Measurements from ENCODE around the gene PTER. TPM values are rescaled to one million over a fixed set of nuclear protein-coding genes. Genes with fewer than 3 reads are reported as not detected.

PTER gene
- total and polyA plus RNA-seq, 8 donors, result 2.2 to 13.6 (median 11.4) TPM

GRCh38 chr10:16441173-16441840, 4.5 kb downstream of the PTER start:
- FAIRE-seq (no peak), ATAC-seq (no peak), DNase-seq (no peak)
- 28 to 31% methylated on average over 9 of the region's 9 CpGs for WGBS, 2 donors
- no peaks in the 10 kb centered on the region for H3K36me3 ChIP-seq
- H3K4me1 ChIP-seq, result peaks cover 11 to 39% (median 28%) of the 10 kb centered on the region in 3 donors
- TF ChIP-seq CTCF (IDR thresholded peaks at IDR 0.05), result no peak
- intact Hi-C loops (cut with DNase I), result loop anchor here in 1 of 3 donors (10.0 kb wide), 1 partner anchor 83 kb away; the partner anchor contains the start of gene C1QL3
- H3K27ac ChIP-seq, result peak overlapping the region in 3 of 4 donors; percentile 81 to 88 (median 86)
- H3K4me3 ChIP-seq, result peak overlapping the region in 2 of 4 donors; percentile 20 to 34
- H3K27me3 ChIP-seq, result no peaks in the 10 kb centered on the region
- H3K9me3 ChIP-seq, result no peaks in the 10 kb centered on the region

DNA sequence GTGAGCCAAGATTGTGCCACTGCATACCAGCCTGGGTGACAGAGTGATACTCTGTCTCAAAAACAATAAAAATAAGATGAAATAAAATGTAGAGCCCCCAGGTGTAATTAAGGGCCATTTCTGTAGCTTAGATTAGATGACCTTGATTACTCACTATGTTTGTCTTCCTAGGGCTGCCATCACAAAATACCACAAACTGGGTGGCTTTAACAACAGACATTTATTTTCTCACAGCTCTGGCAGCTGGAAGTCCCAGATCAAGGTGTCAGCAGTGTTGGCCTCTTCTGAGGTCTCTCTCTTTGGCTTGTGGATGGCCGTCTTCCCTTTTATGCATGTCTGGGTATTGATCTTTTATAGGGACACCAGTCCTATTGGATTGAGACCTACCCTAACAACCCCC, 6.1 kb downstream of the PTER start:
- Histone ChIP-seq H3K36me3 (no peaks in the 10 kb centered on the region), H3K9me3 (no peaks in the 10 kb centered on the region), H3K27me3 (no peaks in the 10 kb centered on the region), H3K27ac (no peak overlapping the region), H3K4me3 (no peak overlapping the region), H3K4me1 (peaks cover 11 to 32% (median 28%) of the 10 kb centered on the region in 3 donors)
- FAIRE-seq, result no peak
- intact Hi-C loops (cut with DNase I), result loop anchor here in 1 of 3 donors (10.0 kb wide), 1 partner anchor 82 kb away; the partner anchor contains the start of gene C1QL3
- no peak for DNase-seq
- WGBS, 2 donors, result 84% methylated on average over 1 of the region's 1 CpG
- no peak for TF ChIP-seq CTCF (IDR thresholded peaks at IDR 0.05)
- ATAC-seq, result no peak

DNA sequence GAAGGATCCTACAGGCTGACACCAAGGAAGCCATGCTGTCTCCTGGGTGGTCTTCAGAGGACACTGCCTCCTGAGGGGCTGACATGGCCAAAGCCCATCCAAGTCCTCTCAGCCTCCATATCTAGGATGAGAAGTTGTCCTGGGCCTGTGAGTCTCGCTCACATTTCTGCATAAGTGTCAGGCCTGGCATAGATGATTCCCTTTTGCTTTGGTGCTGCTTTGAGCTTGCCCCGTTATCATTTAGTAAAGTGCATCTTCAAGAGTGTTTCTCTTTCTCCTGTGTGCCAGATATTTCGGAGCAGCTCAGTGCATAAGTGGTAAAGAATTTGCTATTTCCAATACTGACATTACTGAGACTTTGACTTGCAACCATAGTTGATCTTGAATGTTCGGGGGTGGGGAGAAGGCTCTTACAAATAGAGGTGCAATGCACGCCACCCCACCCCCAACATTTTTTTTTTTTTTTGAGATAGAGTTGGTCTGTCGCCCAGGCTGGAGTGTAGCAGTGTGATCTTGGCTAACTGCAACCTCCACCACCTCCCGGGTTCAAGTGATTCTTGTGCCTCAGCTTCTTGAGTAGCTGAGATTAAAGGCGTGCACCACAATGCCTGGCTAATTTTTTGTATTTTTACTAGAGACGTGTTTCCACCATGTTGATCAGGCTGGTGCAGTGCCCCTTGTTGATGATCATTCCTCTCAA, 9.1 kb downstream of the PTER start:
- H3K4me1 ChIP-seq, result peaks cover 0 to 18% (median 16%) of the 10 kb centered on the region in 3 donors
- H3K4me3 ChIP-seq, result no peak overlapping the region
- H3K27ac ChIP-seq, result no peak overlapping the region
- DNase-seq (no peak), ATAC-seq (no peak), FAIRE-seq (no peak)
- 90 to 92% methylated on average over 9 of the region's 9 CpGs for WGBS, 2 donors
- no peak for TF ChIP-seq CTCF (IDR thresholded peaks at IDR 0.05)
- H3K36me3 ChIP-seq, result no peaks in the 10 kb centered on the region
- intact Hi-C loops (cut with DNase I), result loop anchor here in 1 of 3 donors (10.0 kb wide), 1 partner anchor 79 kb away; the partner anchor contains the start of gene C1QL3
- no peaks in the 10 kb centered on the region for H3K9me3 ChIP-seq
- H3K27me3 ChIP-seq, result no peaks in the 10 kb centered on the region

GRCh38 chr10:16449454-16449853, 12.6 kb downstream of the PTER start:
- Histone ChIP-seq H3K4me3 (no peak overlapping the region), H3K36me3 (no peaks in the 10 kb centered on the region), H3K9me3 (no peaks in the 10 kb centered on the region), H3K27me3 (no peaks in the 10 kb centered on the region), H3K4me1 (no peaks in the 10 kb centered on the region), H3K27ac (no peak overlapping the region)
- WGBS, 2 donors, result 98 to 100% methylated on average over 5 of the region's 5 CpGs
- no peak for ATAC-seq
- intact Hi-C loops (cut with DNase I), result loop anchor here in 1 of 3 donors (10.0 kb wide), 1 partner anchor 75 kb away; the partner anchor contains the start of gene C1QL3
- FAIRE-seq, result no peak
- no peak for DNase-seq
- no peak for TF ChIP-seq CTCF (IDR thresholded peaks at IDR 0.05)
